Common myeloid progenitor, CD34-positive (primary cell): ENCODE results near the gene PTPA.

Experiments used
- CTCF ChIA-PET: fragments of 350-600 bp; sonication (Branson Sonifier 250); formaldehyde crosslinking; loops from one replicate; lab custom pipeline; 2021; ENCODE audit warnings: antibody characterized with exemption; lab: Charles Lee
- POLR2A ChIA-PET: fragments of 350-600 bp; sonication (Branson Sonifier 250); formaldehyde crosslinking; loops from one replicate; lab custom pipeline; 2021; ENCODE audit warnings: antibody characterized with exemption; lab: Charles Lee
- DNase-seq, 3 donors: peaks; one replicate each; pipeline versions ENCODE4 v3.0.0 to v3.0.0-alpha.2; 2013
- H3K27ac ChIP-seq, 2 experiments: 1 replicate in 1 of 2; 2 replicates in 1 of 2; pipeline ENCODE4 v1.7.0; 2013; ENCODE audit warnings: inconsistent platforms in 2 of 2, low read length in 2 of 2, mild to moderate bottlenecking in 2 of 2, low read depth in 1 of 2, moderate library complexity in 1 of 2; ENCODE audit not compliant: severe bottlenecking in 2 of 2, insufficient read depth in 1 of 2, poor library complexity in 1 of 2
- H3K27me3 ChIP-seq, 5 experiments: replicated peaks in 2 of 5; 1 replicate in 3 of 5; 2 replicates in 2 of 5; pipeline versions ENCODE4 v1.6.1 to v1.7.0; 2013; ENCODE audit warnings: low read length in 4 of 5, mild to moderate bottlenecking in 2 of 5, moderate library complexity in 2 of 5, inconsistent platforms in 1 of 5; ENCODE audit not compliant: insufficient read depth in 5 of 5, control insufficient read depth in 4 of 5
- H3K36me3 ChIP-seq, 4 experiments: 1 replicate in 2 of 4; 2 replicates in 2 of 4; pipeline versions ENCODE4 v1.6.1 to v1.7.0; 2013; ENCODE audit warnings: low read length in 3 of 4, control low read depth in 1 of 4, mild to moderate bottlenecking in 1 of 4; ENCODE audit not compliant: control insufficient read depth in 4 of 4, insufficient read depth in 4 of 4
- H3K4me1 ChIP-seq, 4 experiments: 1 replicate in 3 of 4; 2 replicates in 1 of 4; pipeline versions ENCODE4 v1.6.1 to v1.7.1; 2013; ENCODE audit warnings: low read length in 3 of 4, mild to moderate bottlenecking in 3 of 4, control low read depth in 1 of 4, inconsistent platforms in 1 of 4, moderate library complexity in 1 of 4; ENCODE audit not compliant: control insufficient read depth in 4 of 4, insufficient read depth in 4 of 4; ENCODE audit errors: control extremely low read depth in 1 of 4
- H3K4me3 ChIP-seq, 7 experiments: 1 replicate in 4 of 7; 2 replicates in 3 of 7; pipeline versions ENCODE4 v1.5.1 to v1.7.0; 2013; ENCODE audit warnings: mild to moderate bottlenecking in 7 of 7, low read length in 6 of 7, moderate library complexity in 6 of 7, inconsistent platforms in 2 of 7, low read depth in 2 of 7, control low read depth in 1 of 7; ENCODE audit not compliant: insufficient read depth in 4 of 7, control insufficient read depth in 1 of 7; ENCODE audit errors: extremely low read depth in 1 of 7
- H3K9me3 ChIP-seq, 5 experiments: 1 replicate in 4 of 5; 2 replicates in 1 of 5; pipeline versions ENCODE4 v1.6.1 to v1.7.1; 2013; ENCODE audit warnings: low read length in 4 of 5, mild to moderate bottlenecking in 2 of 5, inconsistent platforms in 1 of 5, low read depth in 1 of 5, moderate library complexity in 1 of 5; ENCODE audit not compliant: control insufficient read depth in 4 of 5, insufficient read depth in 2 of 5; ENCODE audit errors: control extremely low read depth in 1 of 5
- WGBS: methylation state at CpG from one replicate; pipeline ENCODE4 v1.1.5; 2013; ENCODE audit not compliant: insufficient coverage; 5-methylcytosine and 5-hydroxymethylcytosine counted together

Gene PTPA

DNA sequence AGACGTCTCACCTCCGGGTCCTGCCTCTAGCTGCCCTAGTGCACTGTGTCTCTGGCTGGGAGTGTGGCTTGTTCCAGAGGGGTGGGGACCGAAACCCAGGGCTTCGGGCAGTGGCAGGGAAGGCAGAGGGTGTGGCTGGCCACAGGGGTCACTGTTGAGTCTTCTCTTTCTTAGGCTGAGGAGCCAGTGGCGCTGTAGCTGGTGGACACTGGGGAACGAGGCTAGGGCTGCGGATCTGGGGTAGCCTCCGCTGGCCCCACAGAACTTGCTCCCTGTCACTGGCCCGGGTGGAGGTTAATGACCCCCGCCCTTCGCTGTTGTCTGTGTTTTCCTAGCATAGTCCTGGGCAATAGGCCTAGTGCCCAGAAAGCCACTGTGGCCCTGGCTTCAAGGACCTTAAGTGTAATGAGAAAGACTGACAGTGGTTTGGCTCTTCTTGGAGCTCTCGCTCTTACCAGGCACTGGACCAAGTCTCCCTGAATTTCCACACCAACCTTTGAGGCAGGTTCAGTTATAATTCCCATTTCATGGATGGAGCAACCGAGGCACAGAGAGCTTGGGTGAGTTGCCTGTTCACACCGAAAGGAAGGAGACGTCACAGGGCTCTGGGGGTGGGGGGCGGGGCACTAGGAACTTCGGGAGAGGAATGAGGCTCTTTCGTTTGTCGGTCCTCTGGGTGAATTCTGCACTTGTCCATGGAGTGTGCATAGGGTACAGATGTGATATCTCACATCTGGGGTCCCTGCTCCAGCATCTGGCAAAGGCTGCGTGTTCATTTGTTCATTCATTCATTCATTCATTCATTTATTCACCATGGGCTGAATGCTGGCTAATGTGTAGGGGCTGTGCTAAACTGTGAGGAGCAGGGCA, 71.6 kb downstream of the PTPA start:
- Histone ChIP-seq H3K9me3 (peaks cover 0 to 4% (median 0%) of the 10 kb centered on the region in 5 experiments), H3K4me1 (peaks cover 0 to 8% (median 5%) of the 10 kb centered on the region in 4 experiments), H3K27ac (no peak overlapping the region), H3K4me3 (no peak overlapping the region), H3K36me3 (no peaks in the 10 kb centered on the region), H3K27me3 (peaks cover 0 to 2% (median 0%) of the 10 kb centered on the region in 5 experiments)
- ChIA-PET POLR2A (interaction anchor here (1.1 kb wide), 1 partner anchor 33 kb away, joined by 6 read pairs; no protein-coding TSS in a partner anchor), CTCF (interaction anchor here (0.7 to 1.9 kb wide), 4 partner anchors 11 to 442 kb away, joined by 3 to 6 read pairs (median 5); no protein-coding TSS in a partner anchor)
- 88% methylated on average over 13 of the region's 20 CpGs for WGBS
- peak in 2 of 3 donors; percentile 49 to 53 for DNase-seq

DNA sequence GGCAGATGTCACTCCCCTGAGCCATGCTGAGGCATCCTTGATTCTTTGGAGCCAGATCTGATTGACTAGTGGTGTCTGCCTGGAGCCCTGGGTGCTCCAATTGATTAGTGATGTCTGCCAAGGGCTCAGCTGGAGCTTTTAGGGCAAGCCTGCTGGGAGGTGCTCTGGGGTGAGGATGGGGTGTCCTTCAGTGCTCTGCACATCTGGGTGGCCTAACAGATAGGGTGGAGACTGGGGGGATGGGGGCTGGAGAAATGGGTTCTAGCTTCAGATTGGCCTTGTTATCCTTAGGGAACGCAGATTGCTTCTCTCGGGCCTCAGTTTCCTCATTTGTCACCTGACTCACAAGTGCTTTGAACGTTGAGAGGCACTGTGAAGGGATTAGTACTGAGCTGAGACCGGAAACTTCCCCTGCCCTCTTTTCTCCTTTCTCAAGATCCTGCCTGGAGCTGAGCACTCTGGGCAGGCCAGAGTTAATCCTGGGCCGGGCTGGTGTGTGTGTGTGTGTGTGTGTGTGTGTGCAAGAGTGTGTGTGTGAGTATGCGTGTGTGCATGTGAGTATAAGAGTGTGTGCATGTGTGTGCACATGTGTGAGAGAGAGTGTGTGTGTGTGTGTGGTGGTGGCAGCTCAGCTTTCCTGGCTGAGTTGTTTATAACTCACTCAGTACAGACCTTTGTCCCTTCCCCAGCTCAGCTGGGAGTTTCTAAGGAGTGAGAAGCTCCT, 72.4 kb downstream of the PTPA start:
- ChIA-PET CTCF (interaction anchor here (0.7 to 1.9 kb wide), 5 partner anchors 9 to 441 kb away, joined by 3 to 14 read pairs (median 6); no protein-coding TSS in a partner anchor), POLR2A (interaction anchor here (0.6 to 1.1 kb wide), 2 partner anchors 32 to 62 kb away, joined by 3 to 6 read pairs; no protein-coding TSS in a partner anchor)
- 85% methylated on average over 4 of the region's 6 CpGs for WGBS
- no peak overlapping the region for H3K4me3 ChIP-seq
- H3K9me3 ChIP-seq = peaks cover 0 to 4% (median 0%) of the 10 kb centered on the region in 5 experiments
- DNase-seq = peak in 1 of 3 donors; percentile 22
- H3K4me1 ChIP-seq = peaks cover 0 to 3% (median under 1%) of the 10 kb centered on the region in 4 experiments
- no peaks in the 10 kb centered on the region for H3K36me3 ChIP-seq
- no peak overlapping the region for H3K27ac ChIP-seq
- H3K27me3 ChIP-seq = peaks cover 0 to 2% (median 0%) of the 10 kb centered on the region in 5 experiments

DNA sequence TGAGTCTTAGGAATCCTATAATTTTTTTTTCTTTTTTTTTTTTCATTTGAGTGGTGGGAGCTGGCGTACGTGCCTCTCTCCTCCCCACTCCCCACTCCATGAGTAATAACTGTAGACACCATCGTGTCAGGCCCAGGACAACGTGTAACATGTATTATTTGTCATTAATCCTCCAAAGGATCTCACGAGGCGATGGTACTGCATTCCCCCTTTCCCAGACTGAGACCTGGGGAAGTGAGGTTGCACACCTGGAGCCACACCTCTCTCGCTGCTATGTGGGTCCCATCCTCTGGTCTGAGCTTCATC, 73.0 kb downstream of the PTPA start:
- Histone ChIP-seq H3K36me3 (no peaks in the 10 kb centered on the region), H3K9me3 (peaks cover 0 to 4% (median 0%) of the 10 kb centered on the region in 5 experiments), H3K27ac (no peak overlapping the region), H3K27me3 (peaks cover 0 to 2% (median 0%) of the 10 kb centered on the region in 5 experiments), H3K4me3 (no peak overlapping the region), H3K4me1 (no peaks in the 10 kb centered on the region)
- 96% methylated on average over 5 of the region's 7 CpGs for WGBS
- no peak for DNase-seq
- ChIA-PET POLR2A (interaction anchor here (0.6 to 1.1 kb wide), 2 partner anchors 31 to 61 kb away, joined by 3 to 6 read pairs; no protein-coding TSS in a partner anchor), CTCF (interaction anchor here (0.7 to 1.9 kb wide), 3 partner anchors 9 to 53 kb away, joined by 3 to 14 read pairs (median 6); no protein-coding TSS in a partner anchor)

- Histone ChIP-seq H3K27me3 (peaks cover 0 to 2% (median 0%) of the 10 kb centered on the region in 5 experiments), H3K4me3 (no peak overlapping the region), H3K36me3 (no peaks in the 10 kb centered on the region), H3K27ac (no peak overlapping the region), H3K4me1 (no peaks in the 10 kb centered on the region), H3K9me3 (peaks cover 0 to 4% (median 0%) of the 10 kb centered on the region in 5 experiments)
- WGBS = 79% methylated on average over 4 of the region's 9 CpGs
- ChIA-PET CTCF (interaction anchor here (0.7 to 1.9 kb wide), 3 partner anchors 11 to 54 kb away, joined by 3 to 14 read pairs (median 6); no protein-coding TSS in a partner anchor), POLR2A (interaction anchor here (0.6 kb wide), 1 partner anchor 61 kb away, joined by 3 read pairs; no protein-coding TSS in a partner anchor)
- DNase-seq = no peak
Measured at GRCh38 chr9:129184596-129185122, 73.4 kb downstream of the PTPA start.

GRCh38 chr9:129185402-129185801, 74.2 kb downstream of the PTPA start:
- Histone ChIP-seq H3K36me3 (no peaks in the 10 kb centered on the region), H3K4me3 (no peak overlapping the region), H3K27ac (no peak overlapping the region), H3K4me1 (no peaks in the 10 kb centered on the region), H3K27me3 (peaks cover 0 to 2% (median 0%) of the 10 kb centered on the region in 5 experiments), H3K9me3 (peaks cover 0 to 4% (median 0%) of the 10 kb centered on the region in 5 experiments)
- ChIA-PET CTCF (interaction anchor here (0.8 kb wide), 1 partner anchor 47 kb away, joined by 5 read pairs; no protein-coding TSS in a partner anchor), POLR2A (no interaction called here)
- 100% methylated on average over 3 of the region's 6 CpGs for WGBS
- DNase-seq = peak in 1 of 3 donors; percentile 10

DNA sequence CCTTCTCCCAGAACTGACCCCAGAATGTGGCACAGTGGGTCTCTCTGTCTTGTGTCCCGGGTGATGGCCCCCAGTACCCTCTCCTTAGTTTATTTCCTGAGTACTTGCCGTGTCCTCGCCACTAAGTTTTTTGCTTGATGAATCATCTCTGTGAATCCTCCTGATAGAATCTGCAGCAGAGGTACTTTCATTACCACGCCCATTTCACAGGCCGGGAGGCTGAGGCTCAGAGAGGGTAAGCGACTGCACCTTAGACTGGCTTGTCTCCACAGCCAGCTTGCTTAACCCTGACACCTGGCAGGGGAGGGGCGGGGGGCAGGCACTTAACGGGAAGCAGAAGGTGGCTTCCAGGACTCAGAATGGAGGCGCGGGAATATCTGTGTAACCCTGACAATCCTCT, 74.8 kb downstream of the PTPA start:
- Histone ChIP-seq H3K27ac (no peak overlapping the region), H3K27me3 (no peaks in the 10 kb centered on the region), H3K4me1 (no peaks in the 10 kb centered on the region), H3K4me3 (no peak overlapping the region), H3K9me3 (peaks cover 0 to 4% (median 0%) of the 10 kb centered on the region in 5 experiments), H3K36me3 (no peaks in the 10 kb centered on the region)
- POLR2A ChIA-PET = no interaction called here
- DNase-seq = no peak
- CTCF ChIA-PET = interaction anchor here (0.8 to 1.2 kb wide), 2 partner anchors 47 to 150 kb away, joined by 3 to 5 read pairs; no protein-coding TSS in a partner anchor
- WGBS = 94% methylated on average over 5 of the region's 10 CpGs
